GM12878 (cell line): ENCODE results near the gene LASP1. TPM values are rescaled to one million over a fixed set of nuclear protein-coding genes. Genes with fewer than 3 reads are reported as not detected.

Experiments
- BCL3 ChIP-seq: IDR thresholded peaks from 2 replicates; pipeline ENCODE4 v1.6.1; 2011; ENCODE audit warnings: borderline replicate concordance, low read depth, mild to moderate bottlenecking, moderate library complexity, low read length; ENCODE audit not compliant: insufficient read depth, poor library complexity, severe bottlenecking
- CHD4 ChIP-seq: fragments of 200-600 bp; sonication (generic); IDR thresholded peaks from 2 replicates; pipeline ENCODE4 v1.6.1; 2016; ENCODE audit warnings: mild to moderate bottlenecking
- CTCF ChIP-seq, 3 experiments: IDR thresholded peaks in 2 of 3; conservative IDR thresholded peaks in 1 of 3; 2 replicates each; pipeline ENCODE4 v1.5.1; 2011; ENCODE audit warnings: low read depth in 3 of 3, low read length in 3 of 3, mild to moderate bottlenecking in 3 of 3, control low read depth in 2 of 3, moderate library complexity in 2 of 3, inconsistent platforms in 1 of 3, mixed read lengths in 1 of 3; ENCODE audit not compliant: control insufficient read depth in 2 of 3, insufficient read depth in 1 of 3; ENCODE audit errors: extremely low read depth in 1 of 3
- E2F8 ChIP-seq: fragments of 450-650 bp; IDR thresholded peaks from 2 replicates; pipeline ENCODE4 v1.6.1; 2018; ENCODE audit warnings: mild to moderate bottlenecking, low read depth, moderate library complexity; ENCODE audit not compliant: partially characterized antibody
- JUND ChIP-seq: IDR thresholded peaks from 2 replicates; pipeline ENCODE4 v1.6.1; 2012; ENCODE audit warnings: low read depth, mild to moderate bottlenecking, low read length, improper control_type of control experiment, moderate library complexity
- LARP7 ChIP-seq: fragments of 450-650 bp; IDR thresholded peaks from 2 replicates; pipeline ENCODE4 v1.6.1; 2017; ENCODE audit warnings: mild to moderate bottlenecking
- MEF2B ChIP-seq: fragments of 450-650 bp; IDR thresholded peaks from 2 replicates; pipeline ENCODE4 v1.6.1; 2018; ENCODE audit warnings: mild to moderate bottlenecking, moderate library complexity; ENCODE audit not compliant: partially characterized antibody, poor library complexity, severe bottlenecking
- NFIC ChIP-seq: IDR thresholded peaks from 2 replicates; pipeline ENCODE4 v1.6.1; 2012; ENCODE audit warnings: low read depth, mild to moderate bottlenecking, inconsistent platforms, low read length, moderate library complexity
- NR2C2 ChIP-seq: IDR thresholded peaks from 2 replicates; pipeline ENCODE4 v1.6.1; 2011; ENCODE audit warnings: borderline replicate concordance, low read depth; ENCODE audit not compliant: control insufficient read depth, insufficient read length
- NR2F1 ChIP-seq: fragments of 450-650 bp; conservative IDR thresholded peaks from 2 replicates; pipeline ENCODE4 v1.6.1; 2017; ENCODE audit warnings: mild to moderate bottlenecking
- PBX3 ChIP-seq: IDR thresholded peaks from 2 replicates; pipeline ENCODE4 v1.6.1; 2011; ENCODE audit warnings: mild to moderate bottlenecking, low read depth, low read length, moderate library complexity; ENCODE audit not compliant: insufficient replicate concordance
- RAD21 ChIP-seq: IDR thresholded peaks from 2 replicates; pipeline ENCODE4 v1.6.1; 2011; ENCODE audit warnings: mild to moderate bottlenecking, low read depth, low read length, moderate library complexity; ENCODE audit not compliant: insufficient read depth
- RB1 ChIP-seq: fragments of 450-650 bp; formaldehyde crosslinking; IDR thresholded peaks from 2 replicates; pipeline ENCODE4 v1.6.1; 2017; ENCODE audit warnings: mild to moderate bottlenecking, borderline replicate concordance
- RUNX3 ChIP-seq: IDR thresholded peaks from 2 replicates; pipeline ENCODE4 v1.6.1; 2012; ENCODE audit warnings: low read length, inconsistent platforms
- SIX5 ChIP-seq: IDR thresholded peaks from 2 replicates; pipeline ENCODE4 v1.6.1; 2011; ENCODE audit warnings: mild to moderate bottlenecking, low read depth, low read length, moderate library complexity; ENCODE audit not compliant: severe bottlenecking
- SMAD1 ChIP-seq: fragments of 450-650 bp; IDR thresholded peaks from 2 replicates; pipeline ENCODE4 v1.6.1; 2018; ENCODE audit warnings: mild to moderate bottlenecking, low read depth; ENCODE audit not compliant: partially characterized antibody
- SMARCA5 ChIP-seq: fragments of 450-650 bp; IDR thresholded peaks from 2 replicates; pipeline ENCODE4 v1.6.1; 2017; ENCODE audit warnings: mild to moderate bottlenecking
- TARDBP ChIP-seq: IDR thresholded peaks from 2 replicates; pipeline ENCODE4 v1.6.1; 2016; ENCODE audit warnings: borderline replicate concordance
- ZBTB11 ChIP-seq: fragments of 450-650 bp; formaldehyde crosslinking; IDR thresholded peaks from 2 replicates; pipeline ENCODE4 v1.5.0; 2022; ENCODE audit warnings: mild to moderate bottlenecking, missing genetic modification characterization
- polyA plus RNA-seq, 11 experiments: library from polyadenylated mRNA; depleted of rRNA in 4 of 11; unstranded in 6 of 11; stranded (reverse) in 5 of 11; fragments of >200 nt; fragmentation: Nextera tagmentation in 4 of 11; fragmentation: Illumina TruSeq in 1 of 11; extraction: Ambion mirVana in 4 of 11; extraction: Trizol in 1 of 11; gene quantifications; 1 replicate in 1 of 11; 2 replicates in 10 of 11; pipeline versions ENCODE4 v1.2.1 to v1.2.3, GENCODE V29; 2011 to 2016; ENCODE audit warnings: inconsistent platforms in 2 of 11, missing spikeins in 2 of 11, low read depth in 1 of 11
- total RNA-seq, 4 experiments: library from RNA; depleted of rRNA in 3 of 4; stranded (reverse); fragments of >200 nt in 3 of 4; fragmentation: Illumina TruSeq in 1 of 4; extraction: Trizol in 1 of 4; gene quantifications; 2 replicates each; pipeline versions ENCODE4 v1.2.1 to v1.2.3, GENCODE V29; 2013 to 2021

Gene LASP1
- total and polyA plus RNA-seq, 10 of the 15 experiments (the other 5 are each of a cell fraction or from before 2014, with no cell fraction given), result 21.0 to 114 (median 59.3) TPM

GRCh38 chr17:38898812-38899348 lies 29.0 kb downstream of the LASP1 start (continued):
- TF ChIP-seq CTCF (IDR thresholded peaks at IDR 0.05 in 2 of 3, conservative IDR thresholded peaks at IDR 0.05 in 1 of 3; ENCODE audit: control insufficient read depth in 2 of 3, extremely low read depth in 1 of 3, insufficient read depth in 1 of 3, low read depth in 3 of 3, low read length in 3 of 3) (no peak), RUNX3 (peak; percentile 88), ZBTB11 (CRISPR knock-in tag) (no peak), TARDBP (peak; percentile 66; the same call in 1 of the 2 replicates), LARP7 (no peak), SMAD1 (no peak), NFIC (peak; percentile 79), SIX5 (no peak), E2F8 (no peak), RAD21 (no peak), BCL3 (no peak), RB1 (no peak), CHD4 (no peak), NR2C2 (no peak), SMARCA5 (no peak; the same call in 1 of the 2 replicates), JUND (no peak), MEF2B (peak; percentile 31), NR2F1 (peak; percentile 95), PBX3 (peak; percentile 3)
